Spleen (tissue), 7 donors: Measurements from ENCODE around the gene NHLH1.

Experiments used
- POLR2A ChIP-seq, 3 donors: fragments of 450-650 bp; IDR thresholded peaks; one replicate each; pipeline ENCODE4 v1.5.1; 2017; ENCODE audit warnings: antibody characterized with exemption in 3 of 3, mild to moderate bottlenecking in 1 of 3
- POLR2AphosphoS5 ChIP-seq, 3 donors: sonication (generic); formaldehyde crosslinking; IDR thresholded peaks; one replicate each; pipeline ENCODE4 v1.5.1; 2017; ENCODE audit warnings: antibody characterized with exemption in 3 of 3
- TF ChIP-seq, protein P1 (sequence below), 11 experiments: fragments of 200-600 bp in 7 of 11; fragments of 450-650 bp in 4 of 11; sonication (generic) in 4 of 11; IDR thresholded peaks in 8 of 11; conservative IDR thresholded peaks in 3 of 11; 1 replicate in 7 of 11; 2 replicates in 4 of 11; pipeline versions ENCODE4 v1.4.0 to v1.8.0; 2016 to 2021; ENCODE audit warnings: antibody characterized with exemption in 11 of 11, inconsistent platforms in 4 of 11, mild to moderate bottlenecking in 1 of 11
- donor health status: DM: no; HTN: no; CAD: no; lungs with moderate emphysema.
- donor health status: DM: no; HTN: no; CAD: no.
- donor health status: DM: no; HTN: no; CAD: no.

DNA sequence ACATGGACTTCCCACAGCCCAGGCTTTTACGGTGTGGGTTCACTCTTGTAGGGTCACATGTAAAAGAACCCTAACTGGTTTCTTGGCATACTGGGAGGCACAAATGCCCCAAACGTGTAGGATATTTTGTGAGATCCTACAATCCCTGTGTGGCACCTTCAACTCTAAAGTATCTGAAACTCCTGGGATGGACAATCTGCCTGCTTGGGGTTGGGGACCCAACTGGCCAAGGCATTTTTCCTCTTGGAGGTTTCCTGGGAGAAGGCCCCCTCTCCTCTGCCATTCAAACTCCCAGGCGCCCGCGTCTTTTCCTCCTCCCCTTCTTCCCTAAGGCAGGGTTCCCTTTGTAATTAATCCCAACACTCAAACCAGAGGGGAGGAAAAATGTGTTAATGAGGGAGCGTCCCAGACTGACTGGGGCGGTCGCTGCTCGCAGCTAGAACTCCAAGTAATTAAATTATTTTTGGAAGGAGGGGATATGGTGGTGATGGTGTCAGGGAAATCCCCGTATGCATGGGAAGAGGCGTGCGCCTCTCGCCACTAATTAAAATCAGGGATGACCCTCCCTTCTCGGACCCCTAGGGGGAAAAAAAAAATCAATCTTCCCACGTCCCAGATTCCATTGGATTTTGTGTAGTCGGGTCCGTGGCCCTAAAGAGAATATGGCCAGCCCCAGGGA lies 32.8 kb downstream of the NHLH1 start:
- TF ChIP-seq POLR2A (IDR thresholded peaks at IDR 0.05) (no peak), POLR2AphosphoS5 (IDR thresholded peaks at IDR 0.05) (no peak)
- TF ChIP-seq, protein P1, sequence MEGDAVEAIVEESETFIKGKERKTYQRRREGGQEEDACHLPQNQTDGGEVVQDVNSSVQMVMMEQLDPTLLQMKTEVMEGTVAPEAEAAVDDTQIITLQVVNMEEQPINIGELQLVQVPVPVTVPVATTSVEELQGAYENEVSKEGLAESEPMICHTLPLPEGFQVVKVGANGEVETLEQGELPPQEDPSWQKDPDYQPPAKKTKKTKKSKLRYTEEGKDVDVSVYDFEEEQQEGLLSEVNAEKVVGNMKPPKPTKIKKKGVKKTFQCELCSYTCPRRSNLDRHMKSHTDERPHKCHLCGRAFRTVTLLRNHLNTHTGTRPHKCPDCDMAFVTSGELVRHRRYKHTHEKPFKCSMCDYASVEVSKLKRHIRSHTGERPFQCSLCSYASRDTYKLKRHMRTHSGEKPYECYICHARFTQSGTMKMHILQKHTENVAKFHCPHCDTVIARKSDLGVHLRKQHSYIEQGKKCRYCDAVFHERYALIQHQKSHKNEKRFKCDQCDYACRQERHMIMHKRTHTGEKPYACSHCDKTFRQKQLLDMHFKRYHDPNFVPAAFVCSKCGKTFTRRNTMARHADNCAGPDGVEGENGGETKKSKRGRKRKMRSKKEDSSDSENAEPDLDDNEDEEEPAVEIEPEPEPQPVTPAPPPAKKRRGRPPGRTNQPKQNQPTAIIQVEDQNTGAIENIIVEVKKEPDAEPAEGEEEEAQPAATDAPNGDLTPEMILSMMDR (IDR thresholded peaks at IDR 0.05 in 8 of 11, conservative IDR thresholded peaks at IDR 0.05 in 3 of 11) = no peak
